H1 (cell line): Measurements from ENCODE around the gene PXDC1. TPM values are rescaled to one million over a fixed set of nuclear protein-coding genes. Genes with fewer than 3 reads are reported as not detected.

Experiments
- CTCF ChIA-PET: fragments of 300-600 bp; sonication (Branson Sonifier 250); formaldehyde crosslinking; loops from one replicate; lab custom pipeline; 2021; ENCODE audit not compliant: partially characterized antibody; lab: Charles Lee
- POLR2A ChIA-PET: fragments of 300-600 bp; sonication (Branson Sonifier 250); formaldehyde crosslinking; loops from one replicate; lab custom pipeline; 2021; ENCODE audit warnings: inconsistent platforms; ENCODE audit not compliant: partially characterized antibody; lab: Charles Lee
- DNase-seq, 2 experiments: peaks; one replicate each; pipeline versions ENCODE4 v3.0.0 to v3.0.0-alpha.2; 2010 to 2022; ENCODE audit warnings: low spot score in 2 of 2, low read depth in 1 of 2, mixed read lengths in 1 of 2
- FAIRE-seq: peaks from 2 replicates; lab custom pipeline; 2011; peaks lifted over from hg19 to GRCh38; lab: Jason Lieb, UNC
- H2AFZ ChIP-seq: 2 replicates; pipeline ENCODE4 v1.8.1; 2012; ENCODE audit warnings: low read length, inconsistent platforms
- H2AK5ac ChIP-seq: 2 replicates; pipeline ENCODE4 v1.6.1; 2013; ENCODE audit warnings: low read depth, low read length
- H2BK120ac ChIP-seq: replicated peaks from 2 replicates; pipeline ENCODE3; 2013; ENCODE audit warnings: low read depth, low read length, inconsistent platforms
- H2BK12ac ChIP-seq: 2 replicates; pipeline ENCODE4 v1.6.1; 2013; ENCODE audit warnings: low read depth, low read length
- H2BK15ac ChIP-seq: 2 replicates; pipeline ENCODE4 v1.6.1; 2013; ENCODE audit warnings: low read length
- H2BK20ac ChIP-seq: 2 replicates; pipeline ENCODE4 v1.6.1; 2013; ENCODE audit warnings: low read length
- H2BK5ac ChIP-seq: 2 replicates; pipeline ENCODE4 v1.6.1; 2013; ENCODE audit warnings: low read depth, low read length
- H3K14ac ChIP-seq: 2 replicates; pipeline ENCODE4 v1.6.1; 2013; ENCODE audit warnings: inconsistent platforms; ENCODE audit not compliant: insufficient read length
- H3K18ac ChIP-seq: 2 replicates; pipeline ENCODE4 v1.6.1; 2013; ENCODE audit warnings: low read length; ENCODE audit errors: extremely low read depth
- H3K23ac ChIP-seq: 2 replicates; pipeline ENCODE4 v1.6.1; 2013; ENCODE audit warnings: inconsistent platforms; ENCODE audit not compliant: insufficient read length
- H3K23me2 ChIP-seq: 2 replicates; pipeline ENCODE4 v1.6.1; 2013; ENCODE audit warnings: low read depth, low read length
- H3K27ac ChIP-seq: 2 replicates; pipeline ENCODE4 v1.6.1; 2011; ENCODE audit warnings: low read depth, low read length, inconsistent platforms
- H3K27me3 ChIP-seq, 4 experiments: replicated peaks in 1 of 4; 1 replicate in 1 of 4; 2 replicates in 3 of 4; pipeline versions ENCODE4 v1.6.1 to v1.8.1; 2011 to 2013; ENCODE audit warnings: low read length in 3 of 4, mild to moderate bottlenecking in 3 of 4, inconsistent platforms in 2 of 4, mixed read lengths in 2 of 4, moderate library complexity in 1 of 4; ENCODE audit not compliant: control insufficient read depth in 3 of 4, insufficient read depth in 3 of 4; ENCODE audit errors: extremely low read depth in 1 of 4
- H3K36me3 ChIP-seq, 4 experiments: 2 replicates each; pipeline versions ENCODE4 v1.6.1 to v1.8.1; 2011 to 2013; ENCODE audit warnings: mild to moderate bottlenecking in 4 of 4, low read length in 3 of 4, moderate library complexity in 2 of 4, control low read depth in 1 of 4, inconsistent platforms in 1 of 4; ENCODE audit not compliant: insufficient read depth in 4 of 4, control insufficient read depth in 2 of 4
- H3K4ac ChIP-seq: replicated peaks from 2 replicates; pipeline ENCODE3; 2013; ENCODE audit warnings: low read length, low read depth, mixed read lengths, inconsistent platforms; ENCODE audit not compliant: insufficient read length
- H3K4me1 ChIP-seq, 4 experiments: replicated peaks in 1 of 4; 1 replicate in 1 of 4; 2 replicates in 3 of 4; pipeline versions ENCODE4 v1.6.1 to v1.8.1; 2011 to 2013; ENCODE audit warnings: low read length in 3 of 4, inconsistent platforms in 2 of 4, mixed read lengths in 1 of 4; ENCODE audit not compliant: insufficient read depth in 4 of 4, control insufficient read depth in 3 of 4
- H3K4me2 ChIP-seq, 2 experiments: 2 replicates each; pipeline versions ENCODE4 v1.6.1 to v1.8.1; 2011 to 2013; ENCODE audit warnings: low read depth in 2 of 2, low read length in 2 of 2, control low read depth in 1 of 2, inconsistent platforms in 1 of 2, mild to moderate bottlenecking in 1 of 2; ENCODE audit not compliant: insufficient read depth in 1 of 2
- H3K4me3 ChIP-seq, 4 experiments: fragments of 200-600, 300-600 bp in 1 of 4; sonication (generic), shearing (Covaris generic), sonication (Bioruptor Twin) in 1 of 4; 2 replicates each; pipeline versions ENCODE4 v1.5.1 to v1.8.1; 2011 to 2016; ENCODE audit warnings: low read length in 4 of 4, low read depth in 3 of 4, control low read depth in 2 of 4, inconsistent platforms in 2 of 4, mild to moderate bottlenecking in 2 of 4, mixed read lengths in 1 of 4, moderate library complexity in 1 of 4; ENCODE audit not compliant: insufficient read depth in 2 of 4; ENCODE audit errors: extremely low read depth in 1 of 4
- H3K56ac ChIP-seq: replicated peaks from 2 replicates; pipeline ENCODE3; 2013; ENCODE audit warnings: low read depth, mild to moderate bottlenecking, mixed read lengths, low read length, inconsistent platforms; ENCODE audit not compliant: insufficient read length
- H3K79me1 ChIP-seq: 2 replicates; pipeline ENCODE4 v1.6.1; 2013; ENCODE audit warnings: low read depth, low read length, control low read depth
- H3K79me2 ChIP-seq, 2 experiments: 2 replicates each; pipeline versions ENCODE4 v1.6.1 to v1.8.1; 2012 to 2013; ENCODE audit warnings: low read length in 2 of 2, mild to moderate bottlenecking in 2 of 2, inconsistent platforms in 1 of 2; ENCODE audit not compliant: insufficient read depth in 2 of 2, control insufficient read depth in 1 of 2
- H3K9ac ChIP-seq, 4 experiments: replicated peaks in 1 of 4; 1 replicate in 1 of 4; 2 replicates in 3 of 4; pipeline versions ENCODE4 v1.6.1 to v1.8.1; 2011 to 2013; ENCODE audit warnings: low read depth in 3 of 4, low read length in 3 of 4, control low read depth in 2 of 4, mild to moderate bottlenecking in 2 of 4, moderate library complexity in 2 of 4, inconsistent platforms in 1 of 4; ENCODE audit errors: extremely low read depth in 1 of 4
- H3K9me3 ChIP-seq, 2 experiments: 2 replicates each; pipeline versions ENCODE4 v1.6.1 to v1.8.1; 2012 to 2013; ENCODE audit warnings: mild to moderate bottlenecking in 2 of 2, moderate library complexity in 2 of 2, control low read depth in 1 of 2, inconsistent platforms in 1 of 2, low read depth in 1 of 2, low read length in 1 of 2, mixed read lengths in 1 of 2; ENCODE audit not compliant: insufficient read depth in 2 of 2
- H4K20me1 ChIP-seq, 2 experiments: replicated peaks in 1 of 2; 2 replicates each; pipeline versions ENCODE3 to v1.8.1; 2011 to 2013; ENCODE audit warnings: inconsistent platforms in 2 of 2, low read length in 2 of 2, mild to moderate bottlenecking in 1 of 2; ENCODE audit not compliant: insufficient read depth in 2 of 2, control insufficient read depth in 1 of 2
- H4K5ac ChIP-seq: 2 replicates; pipeline ENCODE4 v1.6.1; 2013; ENCODE audit warnings: low read length, low read depth, mixed read lengths, inconsistent platforms; ENCODE audit not compliant: insufficient read length
- H4K8ac ChIP-seq: 2 replicates; pipeline ENCODE4 v1.8.0; 2013; ENCODE audit warnings: mild to moderate bottlenecking, moderate library complexity, low read length, inconsistent platforms; ENCODE audit not compliant: insufficient read depth; ENCODE audit errors: extremely low read depth
- H4K91ac ChIP-seq: replicated peaks from 2 replicates; pipeline ENCODE3; 2013; ENCODE audit warnings: low read length, mixed read lengths, inconsistent platforms; ENCODE audit not compliant: insufficient read length
- BRCA1 ChIP-seq: IDR thresholded peaks from 2 replicates; pipeline ENCODE4 v1.6.1; 2012; ENCODE audit warnings: low read depth, low read length, improper control_type of control experiment
- EGR1 ChIP-seq: IDR thresholded peaks from 2 replicates; pipeline ENCODE4 v1.6.1; 2011; ENCODE audit warnings: low read depth, low read length, borderline replicate concordance
- JUND ChIP-seq: IDR thresholded peaks from 2 replicates; pipeline ENCODE4 v1.6.1; 2011; ENCODE audit warnings: mild to moderate bottlenecking, improper control_type of control experiment, low read length
- POLR2AphosphoS5 ChIP-seq: IDR thresholded peaks from 2 replicates; pipeline ENCODE4 v1.6.1; 2011; ENCODE audit warnings: low read depth, low read length
- RFX5 ChIP-seq: IDR thresholded peaks from 2 replicates; pipeline ENCODE4 v1.6.1; 2011; ENCODE audit warnings: low read depth, low read length, improper control_type of control experiment, borderline replicate concordance
- RNF2 ChIP-seq: fragments of 200-900, 300-1000 bp; sonication (generic); IDR thresholded peaks from 2 replicates; pipeline ENCODE4 v1.7.1; 2016; ENCODE audit warnings: borderline replicate concordance, low read depth, mild to moderate bottlenecking, antibody characterized with exemption, low read length; ENCODE audit not compliant: poor library complexity, severe bottlenecking; ENCODE audit errors: missing control alignments
- RXRA ChIP-seq: IDR thresholded peaks from 2 replicates; pipeline ENCODE4 v1.6.1; 2011; ENCODE audit warnings: low read depth, mild to moderate bottlenecking, low read length, moderate library complexity; ENCODE audit not compliant: insufficient read depth
- SIRT6 ChIP-seq: IDR thresholded peaks from one replicate; pipeline ENCODE4 v1.7.1; 2012; ENCODE audit warnings: low read length, inconsistent platforms
- SP1 ChIP-seq: IDR thresholded peaks from 2 replicates; pipeline ENCODE4 v1.6.1; 2011; ENCODE audit warnings: low read depth, low read length
- SRF ChIP-seq: IDR thresholded peaks from 2 replicates; pipeline ENCODE4 v1.6.1; 2011; ENCODE audit warnings: mild to moderate bottlenecking, low read depth, low read length, moderate library complexity
- SUZ12 ChIP-seq: fragments of 200-600 bp; sonication (generic); IDR thresholded peaks from 2 replicates; pipeline ENCODE4 v1.6.1; 2012; ENCODE audit warnings: mild to moderate bottlenecking, inconsistent platforms, low read length, moderate library complexity, mixed read lengths
- TCF12 ChIP-seq: IDR thresholded peaks from 2 replicates; pipeline ENCODE4 v1.6.1; 2011; ENCODE audit warnings: low read depth, mild to moderate bottlenecking, low read length
- ZNF274 ChIP-seq: IDR thresholded peaks from 2 replicates; pipeline ENCODE4 v1.7.0; 2012; ENCODE audit warnings: low read length, borderline replicate concordance; ENCODE audit errors: extremely low read depth
- WGBS, 2 experiments: shearing (Covaris generic) in 1 of 2; methylation state at CpG; one replicate each; pipeline versions ENCODE4 v1.1.6 to v1.1.7; 2013 to 2015; ENCODE audit warnings: low lambda C conversion rate in 2 of 2, mixed read lengths in 2 of 2, inconsistent platforms in 1 of 2, low coverage in 1 of 2, missing lambda C conversion rate in 1 of 2; ENCODE audit not compliant: insufficient replicate concordance in 2 of 2, insufficient coverage in 1 of 2, insufficient read length in 1 of 2; ENCODE audit errors: extremely low coverage in 1 of 2, missing lambda C conversion rate in 1 of 2; 5-methylcytosine and 5-hydroxymethylcytosine counted together
- polyA plus RNA-seq, 7 experiments: library from polyadenylated mRNA; depleted of rRNA in 3 of 7; stranded (reverse) in 5 of 7; unstranded in 2 of 7; fragments of >200 nt in 5 of 7; fragments of 200-250 nt in 2 of 7; gene quantifications; 1 replicate in 5 of 7; 2 replicates in 1 of 7; 4 replicates in 1 of 7; pipeline versions ENCODE4 v1.2.1 to v1.2.3, GENCODE V29; 2011 to 2013; ENCODE audit warnings: missing spikeins in 2 of 7, mixed read lengths in 2 of 7
- total RNA-seq: library from RNA; stranded (reverse); fragmentation: NEBNext Ultra II Directional; extraction: Animal tissue kit (Norgen Biotek cat#: 25700); gene quantifications from 2 replicates; pipeline ENCODE4 v1.2.1, GENCODE V29; 2021

Gene PXDC1
- total and polyA plus RNA-seq, 2 of the 8 experiments (the other 6 are each of a cell fraction or from before 2014, with no cell fraction given): 1.7 to 2.0 TPM

DNA sequence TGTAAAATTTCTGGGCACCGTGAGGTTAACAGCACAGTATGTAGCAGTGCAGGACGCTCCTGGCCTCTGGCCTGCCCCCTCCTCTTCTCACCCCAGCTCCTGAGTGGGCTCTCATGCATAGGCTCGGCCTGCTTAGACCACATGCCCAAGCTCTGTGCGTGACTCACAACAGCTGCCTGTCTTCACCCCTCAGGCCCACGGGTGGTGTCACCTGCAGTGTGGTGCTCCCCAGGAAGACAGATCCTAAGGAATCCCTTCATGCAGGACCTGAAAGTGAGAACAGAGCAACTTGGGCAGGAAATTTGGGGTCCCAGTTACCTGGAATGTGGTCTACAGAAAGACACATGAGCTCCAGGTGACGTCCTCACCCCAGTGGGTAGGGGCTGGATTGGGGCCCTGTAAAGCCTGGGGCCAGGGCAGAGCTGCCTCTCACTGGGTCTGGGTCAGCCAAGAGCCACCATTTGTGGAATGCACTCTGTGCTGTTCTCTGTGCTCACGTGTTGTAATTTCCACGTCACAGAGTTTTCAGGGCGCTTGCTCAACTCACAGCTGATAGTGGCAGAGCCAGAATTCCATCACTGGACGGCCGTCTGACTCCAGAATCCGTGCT is 37.0 kb upstream of the PXDC1 start:
- Histone ChIP-seq H3K14ac (no peak overlapping the region), H2BK20ac (no peak overlapping the region; the same call in 1 of the 2 replicates), H3K4me1 (no peaks in the 10 kb centered on the region), H3K18ac (no peak overlapping the region), H2BK12ac (no peak overlapping the region), H3K79me2 (no peaks in the 10 kb centered on the region), H4K5ac (no peak overlapping the region), H2AFZ (no peak overlapping the region), H3K9ac (no peak overlapping the region), H2AK5ac (no peak overlapping the region), H3K27ac (no peak overlapping the region), H4K8ac (no peak overlapping the region), H4K91ac (no peak overlapping the region), H3K4me2 (no peak overlapping the region), H3K36me3 (no peaks in the 10 kb centered on the region), H4K20me1 (no peaks in the 10 kb centered on the region), H2BK5ac (no peak overlapping the region), H3K4me3 (no peak overlapping the region), H3K56ac (no peak overlapping the region), H2BK15ac (0 out of 2 replicates have a peak overlapping the region, but pooled peaks have one; percentile 35), H3K79me1 (no peaks in the 10 kb centered on the region), H3K9me3 (no peaks in the 10 kb centered on the region), H3K4ac (peak overlapping the region; percentile 5), H2BK120ac (no peak overlapping the region), H3K27me3 (no peaks in the 10 kb centered on the region), H3K23ac (no peak overlapping the region), H3K23me2 (no peaks in the 10 kb centered on the region)
- POLR2A ChIA-PET: no interaction called here
- DNase-seq: no peak
- no peak for FAIRE-seq
- WGBS, 2 experiments: 89% methylated on average over 12 of the region's 12 CpGs; no CpG with 5 or more reads in 1 of the 2 experiments
- CTCF ChIA-PET: interaction anchor here (0.9 to 1.5 kb wide), 4 partner anchors 22 to 61 kb away, joined by 3 to 4 read pairs (median 4); partner anchors contain the start of gene FAM50B
- TF ChIP-seq SP1: no peak
- TF ChIP-seq BRCA1: no peak
- TF ChIP-seq TCF12: no peak
- no peak for TF ChIP-seq SIRT6
- TF ChIP-seq RNF2: no peak
- no peak for TF ChIP-seq POLR2AphosphoS5
- no peak for TF ChIP-seq RXRA
- no peak for TF ChIP-seq SRF
- TF ChIP-seq EGR1: no peak
- no peak for TF ChIP-seq ZNF274
- no peak for TF ChIP-seq JUND
- no peak for TF ChIP-seq RFX5
- TF ChIP-seq SUZ12: no peak
